ENCODE data around the gene RABGAP1L.
"Not testable (repeated sequence)": the region's sequence is repeated elsewhere in the genome, so short reads cannot be mapped to it uniquely, and the experiment has no call there.

Gene RABGAP1L

GRCh38 chr1:174297351-174297750 is 138.0 kb downstream of the RABGAP1L start:
- no peak for DNase-seq (ENCODE audit: low spot score)

DNA sequence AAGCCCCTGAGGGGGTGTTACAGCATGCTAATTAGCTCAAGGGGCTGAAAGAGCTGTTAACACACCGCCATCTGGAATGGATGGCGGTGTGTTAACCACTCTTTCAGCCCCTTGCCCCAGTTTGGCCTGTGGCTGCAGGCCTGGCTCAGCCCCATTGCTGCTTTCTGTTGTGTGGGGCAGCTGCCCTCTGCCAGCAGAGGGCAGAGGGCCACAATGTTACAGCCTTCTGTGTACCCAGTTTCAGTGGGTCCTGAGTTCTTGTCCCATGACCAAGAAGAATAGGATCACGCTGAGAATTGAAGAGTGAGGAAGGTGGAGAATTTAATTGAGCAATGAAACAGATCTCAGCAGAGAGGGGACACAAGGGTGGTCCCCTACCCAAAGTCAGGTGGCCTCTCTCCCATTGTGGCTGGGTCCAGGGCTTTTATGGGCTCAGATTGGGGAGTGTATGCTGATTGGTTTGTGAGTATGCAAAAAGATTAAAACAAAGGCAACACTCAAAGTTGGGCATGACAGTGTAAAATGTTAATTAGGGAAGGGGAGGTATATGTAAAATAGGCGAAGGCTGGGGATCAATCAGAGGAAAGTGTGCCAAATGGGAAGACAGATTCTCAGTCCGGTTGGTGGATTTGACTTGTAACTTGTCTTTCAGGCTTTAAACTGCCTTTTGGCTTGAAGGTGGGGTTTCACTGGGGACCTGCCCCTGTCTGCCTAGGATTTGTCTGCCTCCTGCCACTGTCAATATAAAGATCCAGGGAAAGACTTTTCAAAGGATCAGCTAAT is 142.2 kb downstream of the RABGAP1L start:
- DNase-seq (ENCODE audit: low spot score), result no peak

DNA sequence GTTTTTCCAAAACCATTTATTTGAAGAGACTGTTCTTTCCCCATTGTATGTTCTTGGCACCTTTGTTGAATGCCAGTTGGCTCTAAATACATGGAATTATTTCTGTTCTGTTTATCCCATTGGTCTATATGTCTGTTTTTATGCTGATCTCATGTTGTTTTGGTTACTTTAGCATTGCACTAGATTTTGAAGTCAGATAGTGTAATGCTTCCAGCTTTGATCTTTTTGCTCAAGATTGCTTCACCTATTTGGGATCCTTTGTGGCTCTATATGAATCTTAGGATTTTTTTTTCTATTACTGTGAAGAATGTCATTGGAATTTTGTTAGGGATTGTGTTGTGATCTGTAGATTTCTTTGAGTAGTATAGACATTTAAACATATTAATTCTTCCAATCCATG is 149.3 kb downstream of the RABGAP1L start:
- no peak for DNase-seq (ENCODE audit: low spot score)

GRCh38 chr1:174309490-174309889 is 150.2 kb downstream of the RABGAP1L start:
- DNase-seq (ENCODE audit: low spot score), result no peak

- no peak for DNase-seq (ENCODE audit: low spot score)
Measured at GRCh38 chr1:174314433-174314832, 155.1 kb downstream of the RABGAP1L start.

- no peak for DNase-seq (ENCODE audit: low spot score)
Measured at GRCh38 chr1:174315239-174315638, 155.9 kb downstream of the RABGAP1L start.

GRCh38 chr1:174320897-174321296 is 161.6 kb downstream of the RABGAP1L start:
- DNase-seq (ENCODE audit: low spot score), result not testable (repeated sequence)

DNA sequence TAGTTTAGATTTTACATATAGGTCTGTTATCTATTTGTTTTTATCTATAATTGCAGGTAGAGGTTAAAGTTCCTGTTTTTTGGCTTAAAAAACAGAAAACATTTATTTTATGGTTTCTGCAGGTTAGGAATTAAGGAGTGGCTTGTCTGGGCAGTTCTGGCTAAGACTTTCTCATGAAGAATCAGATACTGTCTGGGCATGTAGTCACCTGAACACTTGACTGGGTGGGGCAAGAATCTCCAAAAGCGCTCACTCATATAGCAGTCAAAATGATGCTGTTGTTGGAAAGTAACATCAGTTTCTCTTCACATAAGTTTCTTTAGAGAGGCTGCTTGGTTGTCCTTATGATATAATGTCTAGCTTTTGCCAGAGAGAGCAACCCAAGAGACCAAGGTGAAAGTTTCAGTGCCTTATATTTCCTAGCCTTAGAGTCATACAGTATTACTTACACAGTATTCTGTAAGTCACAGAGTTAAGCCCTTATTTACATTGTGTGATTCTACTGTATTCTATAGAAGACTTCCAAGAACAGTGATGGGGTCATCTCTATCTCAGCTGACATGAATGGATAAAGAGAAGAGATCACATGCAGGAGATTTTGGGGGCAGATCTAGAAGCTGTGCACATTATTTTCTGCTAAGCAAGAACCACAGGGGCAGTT is 163.0 kb downstream of the RABGAP1L start:
- DNase-seq (ENCODE audit: low spot score), result no peak

- no peak for DNase-seq (ENCODE audit: low spot score)
Measured at GRCh38 chr1:174324493-174324892, 165.2 kb downstream of the RABGAP1L start.

- no peak for DNase-seq (ENCODE audit: low spot score)
Measured at GRCh38 chr1:174324939-174325338, 165.6 kb downstream of the RABGAP1L start.

- DNase-seq (ENCODE audit: low spot score), result no peak
Measured at GRCh38 chr1:174326278-174326677, 167.0 kb downstream of the RABGAP1L start.

DNA sequence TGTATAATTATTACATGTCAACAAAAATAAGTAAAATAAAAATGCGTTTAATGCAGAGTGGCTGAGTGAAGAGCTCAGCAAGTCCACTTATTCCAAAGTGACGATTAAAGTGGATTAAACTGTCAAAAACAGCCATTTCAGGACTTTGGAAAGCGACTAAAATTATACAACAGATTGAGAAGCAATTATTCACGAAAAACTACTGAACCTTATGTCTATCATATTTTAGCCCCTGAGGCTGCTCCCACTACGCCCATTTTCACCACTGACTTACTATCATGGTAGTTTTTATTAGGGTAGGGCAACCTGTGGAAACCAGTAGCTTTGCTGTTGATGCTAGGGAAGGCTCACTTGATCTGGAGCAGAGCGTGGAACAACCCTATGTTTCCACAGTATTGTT is 174.1 kb downstream of the RABGAP1L start:
- DNase-seq (ENCODE audit: low spot score), result no peak

DNA sequence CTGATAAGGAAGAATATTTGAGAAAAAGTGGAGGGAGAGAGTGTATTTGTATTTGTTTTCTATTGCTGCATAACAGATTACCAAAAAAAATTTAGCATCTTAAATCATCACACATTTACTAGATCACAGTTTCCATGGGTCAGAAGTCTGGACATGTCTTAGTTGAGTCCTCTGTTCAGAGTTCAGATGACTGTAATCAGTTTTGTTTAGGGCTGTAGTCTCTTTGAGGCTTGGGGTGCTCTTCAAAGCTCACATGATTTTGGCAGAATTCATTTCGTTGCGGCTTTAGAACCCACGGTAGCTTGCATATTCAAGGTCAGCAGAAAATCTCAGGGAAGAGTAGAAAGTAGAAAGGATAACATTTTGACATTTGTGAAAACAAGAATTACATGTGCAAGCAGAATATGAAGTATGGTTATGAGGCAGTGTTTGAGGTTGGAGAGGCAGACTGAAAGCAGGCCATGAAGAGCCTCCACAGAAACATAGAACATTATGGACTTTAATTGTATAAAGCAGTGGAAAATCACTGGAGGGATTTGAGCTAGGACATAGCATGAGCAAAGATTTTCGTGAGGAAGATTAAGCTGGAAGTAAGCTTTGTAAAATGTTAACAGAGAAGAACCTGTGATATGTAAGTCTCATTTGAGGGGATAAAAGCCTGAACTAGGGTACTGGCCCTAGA is 177.8 kb downstream of the RABGAP1L start:
- no peak for DNase-seq (ENCODE audit: low spot score)

DNA sequence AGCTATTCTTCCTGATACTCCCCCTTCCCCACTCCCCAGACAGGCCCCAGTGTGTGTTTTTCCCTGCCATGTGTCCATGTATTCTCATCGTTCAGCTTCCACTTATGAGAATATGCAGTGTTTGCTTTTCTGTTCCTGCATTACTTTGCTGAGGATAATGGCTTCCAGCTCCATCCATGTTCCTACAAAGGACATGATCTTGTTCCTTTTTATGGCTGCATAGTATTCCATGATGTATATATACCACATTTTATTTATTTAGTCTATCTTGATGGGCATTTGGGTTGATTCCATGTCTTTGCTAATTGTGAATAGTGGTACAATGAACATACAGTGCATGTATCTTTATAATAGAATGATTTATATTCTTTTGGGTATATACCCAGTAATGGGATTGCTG is 181.1 kb downstream of the RABGAP1L start:
- DNase-seq (ENCODE audit: low spot score), result not testable (repeated sequence)

- DNase-seq (ENCODE audit: low spot score), result no peak
Measured at GRCh38 chr1:174344162-174344561, 184.8 kb downstream of the RABGAP1L start.

- no peak for DNase-seq (ENCODE audit: low spot score)
Measured at GRCh38 chr1:174352117-174352516, 192.8 kb downstream of the RABGAP1L start.

GRCh38 chr1:174352883-174353608 is 193.7 kb downstream of the RABGAP1L start:
- no peak for DNase-seq (ENCODE audit: low spot score)

- no peak for DNase-seq (ENCODE audit: low spot score)
Measured at GRCh38 chr1:174358344-174358743, 199.0 kb downstream of the RABGAP1L start.

- DNase-seq (ENCODE audit: low spot score), result no peak
Measured at GRCh38 chr1:174358786-174359453, 199.6 kb downstream of the RABGAP1L start.

GRCh38 chr1:174359454-174359805 is 200.1 kb downstream of the RABGAP1L start:
- no peak for DNase-seq (ENCODE audit: low spot score)

DNA sequence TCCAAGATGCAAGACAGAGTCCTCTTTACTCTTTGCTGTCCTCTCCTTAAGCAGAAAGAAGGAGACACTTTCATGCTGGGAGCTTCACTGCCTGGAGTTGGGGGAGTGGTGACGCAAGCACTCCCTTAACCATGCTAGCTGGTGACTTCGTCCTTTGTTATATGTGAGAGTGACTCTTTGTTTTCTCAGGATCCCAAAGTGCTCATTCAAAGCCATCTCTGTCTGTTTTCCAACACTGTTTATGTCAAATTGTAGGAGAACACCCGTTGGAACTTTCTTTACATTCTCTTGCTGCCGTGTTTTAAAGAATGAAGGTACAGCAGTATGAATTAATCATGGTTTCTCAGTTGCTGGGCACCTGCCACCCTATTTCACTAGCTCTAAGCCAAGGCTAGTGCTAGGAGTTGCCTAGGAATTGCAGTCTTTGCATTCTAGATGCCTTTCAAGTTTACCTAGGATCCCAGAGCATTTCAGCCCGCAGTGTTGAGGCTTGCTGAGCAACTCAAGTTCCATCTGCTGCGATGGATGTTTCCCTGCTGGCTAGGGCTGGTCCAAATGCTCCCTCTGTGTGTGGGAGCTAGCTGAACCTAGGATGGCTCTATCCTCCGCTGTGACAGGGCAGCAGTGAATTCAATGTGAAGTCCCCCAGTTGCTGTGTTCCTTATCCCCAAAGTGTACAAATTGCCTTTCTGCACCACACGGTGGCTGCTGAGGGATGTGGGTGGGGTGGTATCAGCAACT is 205.8 kb downstream of the RABGAP1L start:
- DNase-seq (ENCODE audit: low spot score), result no peak

Data from SW480 (cell line).